ENCODE results near the gene DLGAP5. TPM values are rescaled to one million over a fixed set of nuclear protein-coding genes. Genes with fewer than 3 reads are reported as not detected.

DLGAP5 gene
- total and polyA plus RNA-seq, 2 experiments from 2014 or later = 13.5 to 15.5 TPM

GRCh38 chr14:55192054-55192621 lies 753 bp upstream of the DLGAP5 start:
- H3K27ac ChIP-seq = peak overlapping the region; percentile 47
- DNase-seq = peak; percentile 53

GRCh38 chr14:55190906-55191202 lies 531 bp downstream of the DLGAP5 start:
- peaks cover 17% of the 10 kb centered on the region for H3K4me1 ChIP-seq (ENCODE audit: insufficient read depth)
- H3K4me3 ChIP-seq = peak overlapping the region; percentile 83
- peaks cover 7% of the 10 kb centered on the region; the same call in 1 of the 2 replicates for H3F3A ChIP-seq (ENCODE audit: insufficient read depth)
- H3K9ac ChIP-seq = peak overlapping the region; percentile 74
- no peaks in the 10 kb centered on the region for H3K27me3 ChIP-seq (replicated peaks; ENCODE audit: insufficient read depth)
- H3K36me3 ChIP-seq (ENCODE audit: low read depth) = no peaks in the 10 kb centered on the region
- H3K9me3 ChIP-seq (ENCODE audit: low read depth) = no peaks in the 10 kb centered on the region
- WGBS, 2 experiments (ENCODE audit: low coverage in 1 of 2, low lambda C conversion rate in 2 of 2, missing lambda C conversion rate in 2 of 2) = 1 to 3% methylated on average over 8 of the region's 8 CpGs
- in situ Hi-C loops (cut with MboI) = no loop called here
- no peaks in the 10 kb centered on the region for H4K20me1 ChIP-seq (ENCODE audit: insufficient read depth)
- no peak for TF ChIP-seq EZH2phosphoT487 (IDR thresholded peaks at IDR 0.05; ENCODE audit: insufficient read depth, low read depth)
- no peak for TF ChIP-seq EZH2 (IDR thresholded peaks at IDR 0.05; ENCODE audit: insufficient read depth, poor library complexity, severe bottlenecking)
- DNase-seq = peak; percentile 40
- peak overlapping the region; percentile 81 for H3K4me2 ChIP-seq (ENCODE audit: unreplicated experiment)
- peak overlapping the region; percentile 96 for H2AFZ ChIP-seq
- no peak overlapping the region for H3K27ac ChIP-seq
- peaks cover 55% of the 10 kb centered on the region for H3K79me2 ChIP-seq (ENCODE audit: insufficient read depth)
- H3K9me2 ChIP-seq (ENCODE audit: insufficient read depth) = no peaks in the 10 kb centered on the region

More at GRCh38 chr14:55192054-55192621, 753 bp upstream of the DLGAP5 start:
- Histone ChIP-seq H3K4me2 (ENCODE audit: unreplicated experiment) (peak overlapping the region; percentile 81), H3K4me1 (ENCODE audit: insufficient read depth) (peaks cover 17% of the 10 kb centered on the region), H3K9me3 (ENCODE audit: low read depth) (no peaks in the 10 kb centered on the region), H3K9me2 (ENCODE audit: insufficient read depth) (no peaks in the 10 kb centered on the region), H3K79me2 (ENCODE audit: insufficient read depth) (peaks cover 42% of the 10 kb centered on the region), H4K20me1 (ENCODE audit: insufficient read depth) (no peaks in the 10 kb centered on the region), H2AFZ (peak overlapping the region; percentile 96), H3F3A (ENCODE audit: insufficient read depth) (peaks cover 7% of the 10 kb centered on the region; the same call in 1 of the 2 replicates), H3K4me3 (peak overlapping the region; percentile 83), H3K9ac (peak overlapping the region; percentile 74), H3K27me3 (replicated peaks; ENCODE audit: insufficient read depth) (no peaks in the 10 kb centered on the region), H3K36me3 (ENCODE audit: low read depth) (no peaks in the 10 kb centered on the region)
- 46 to 51% methylated on average over 11 of the region's 11 CpGs for WGBS, 2 experiments (ENCODE audit: low coverage in 1 of 2, low lambda C conversion rate in 2 of 2, missing lambda C conversion rate in 2 of 2)
- in situ Hi-C loops (cut with MboI) = no loop called here
- TF ChIP-seq EZH2 (IDR thresholded peaks at IDR 0.05; ENCODE audit: insufficient read depth, poor library complexity, severe bottlenecking) (no peak), EZH2phosphoT487 (IDR thresholded peaks at IDR 0.05; ENCODE audit: insufficient read depth, low read depth) (no peak)

- H3K4me2 ChIP-seq (ENCODE audit: unreplicated experiment) = peak overlapping the region; percentile 81
- no peak overlapping the region for H3K27ac ChIP-seq
- no peak overlapping the region for H3K9ac ChIP-seq
- no peaks in the 10 kb centered on the region for H3K36me3 ChIP-seq (ENCODE audit: low read depth)
- WGBS, 2 experiments (ENCODE audit: low coverage in 1 of 2, low lambda C conversion rate in 2 of 2, missing lambda C conversion rate in 2 of 2) = 63 to 67% methylated on average over 4 of the region's 4 CpGs
- H2AFZ ChIP-seq = 0 out of 2 replicates have a peak overlapping the region, but pooled peaks have one; percentile 38
- peak; percentile 61 for DNase-seq
- H3K9me3 ChIP-seq (ENCODE audit: low read depth) = no peaks in the 10 kb centered on the region
- H3K79me2 ChIP-seq (ENCODE audit: insufficient read depth) = peaks cover 67% of the 10 kb centered on the region
- H3K27me3 ChIP-seq (replicated peaks; ENCODE audit: insufficient read depth) = no peaks in the 10 kb centered on the region
- H3K4me1 ChIP-seq (ENCODE audit: insufficient read depth) = peaks cover 17% of the 10 kb centered on the region
- no peaks in the 10 kb centered on the region for H4K20me1 ChIP-seq (ENCODE audit: insufficient read depth)
- no peaks in the 10 kb centered on the region for H3K9me2 ChIP-seq (ENCODE audit: insufficient read depth)
- in situ Hi-C loops (cut with MboI) = no loop called here
- peaks cover 7% of the 10 kb centered on the region; the same call in 1 of the 2 replicates for H3F3A ChIP-seq (ENCODE audit: insufficient read depth)
- peak overlapping the region; percentile 83; the same call in 1 of the 2 replicates for H3K4me3 ChIP-seq
- TF ChIP-seq EZH2phosphoT487 (IDR thresholded peaks at IDR 0.05; ENCODE audit: insufficient read depth, low read depth) (no peak), EZH2 (IDR thresholded peaks at IDR 0.05; ENCODE audit: insufficient read depth, poor library complexity, severe bottlenecking) (no peak)
Observed at GRCh38 chr14:55188686-55189295, 2.6 kb downstream of the DLGAP5 start.

- Histone ChIP-seq H3K27me3 (replicated peaks; ENCODE audit: insufficient read depth) (no peaks in the 10 kb centered on the region), H3K4me3 (no peak overlapping the region), H2AFZ (0 out of 2 replicates have a peak overlapping the region, but pooled peaks have one; percentile 22), H3K27ac (no peak overlapping the region), H3K9me3 (ENCODE audit: low read depth) (no peaks in the 10 kb centered on the region), H3K79me2 (ENCODE audit: insufficient read depth) (peaks cover 7% of the 10 kb centered on the region), H3K9ac (no peak overlapping the region), H3K36me3 (ENCODE audit: low read depth) (0 out of 2 replicates have a peak, but pooled peaks cover 4% of the 10 kb centered on the region), H3K9me2 (ENCODE audit: insufficient read depth) (no peaks in the 10 kb centered on the region), H4K20me1 (ENCODE audit: insufficient read depth) (no peaks in the 10 kb centered on the region), H3F3A (ENCODE audit: insufficient read depth) (no peaks in the 10 kb centered on the region), H3K4me2 (ENCODE audit: unreplicated experiment) (no peak overlapping the region), H3K4me1 (ENCODE audit: insufficient read depth) (no peaks in the 10 kb centered on the region)
- in situ Hi-C loops (cut with MboI) = no loop called here
- 86 to 90% methylated on average over 4 of the region's 4 CpGs for whole genome bisulfite sequencing, 2 experiments (ENCODE audit: low coverage in 1 of 2, low lambda C conversion rate in 2 of 2, missing lambda C conversion rate in 2 of 2)
- TF ChIP-seq EZH2phosphoT487 (IDR thresholded peaks at IDR 0.05; ENCODE audit: insufficient read depth, low read depth) (no peak), EZH2 (IDR thresholded peaks at IDR 0.05; ENCODE audit: insufficient read depth, poor library complexity, severe bottlenecking) (no peak)
- no peak for DNase-seq
Observed at GRCh38 chr14:55180434-55180833, 11.0 kb downstream of the DLGAP5 start.
